ENCODE measurements around the gene TRAF3IP1. TPM values are rescaled to one million over a fixed set of nuclear protein-coding genes. Genes with fewer than 3 reads are reported as not detected.
A peak's percentile ranks its signal among the peaks of the same experiment; 100 is the strongest.
"Not testable (repeated sequence)": the region's sequence is repeated elsewhere in the genome, so short reads cannot be mapped to it uniquely, and the experiment has no call there.

Gene TRAF3IP1
- total and polyA plus RNA-seq, 12 donors, result 5.5 to 18.5 (median 12.4) TPM

- TF ChIP-seq CTCF (IDR thresholded peaks at IDR 0.05) (no peak), POLR2A (IDR thresholded peaks at IDR 0.05) (no peak)
- 91 to 95% (median 93%) methylated on average over 7 to 10 of the region's 10 CpGs for WGBS, 4 donors
- Histone ChIP-seq H3K4me3 (no peak overlapping the region), H3K36me3 (replicated peaks in 1 of 2) (no peaks in the 10 kb centered on the region), H3K27me3 (no peaks in the 10 kb centered on the region), H3K9me3 (replicated peaks in 1 of 3) (no peaks in the 10 kb centered on the region), H3K4me1 (replicated peaks in 1 of 2) (peaks cover 10 to 14% of the 10 kb centered on the region in 2 donors), H3K27ac (no peak overlapping the region)
- intact Hi-C loops (cut with DNase I), result no loop called here
- DNase-seq, result no peak
Measured at GRCh38 chr2:238322001-238322411, 1.7 kb downstream of the TRAF3IP1 start.

GRCh38 chr2:238324248-238324647, 3.9 kb downstream of the TRAF3IP1 start:
- H3K4me1 ChIP-seq (replicated peaks in 1 of 2), result peaks cover 10 to 14% of the 10 kb centered on the region in 2 donors
- WGBS, 4 donors, result 94 to 95% (median 95%) methylated on average over 7 of the region's 7 CpGs
- H3K9me3 ChIP-seq (replicated peaks in 1 of 3); H3K27ac ChIP-seq; H3K27me3 ChIP-seq; intact Hi-C loops (cut with DNase I); H3K4me3 ChIP-seq; H3K36me3 ChIP-seq (replicated peaks in 1 of 2): not testable (repeated sequence)
- DNase-seq, result peak in 1 of 7 donors; percentile 23

- Histone ChIP-seq H3K4me3 (no peak overlapping the region), H3K27me3 (no peaks in the 10 kb centered on the region), H3K9me3 (replicated peaks in 1 of 3) (no peaks in the 10 kb centered on the region), H3K4me1 (replicated peaks in 1 of 2) (peaks cover 7 to 10% of the 10 kb centered on the region in 2 donors), H3K27ac (no peak overlapping the region), H3K36me3 (replicated peaks in 1 of 2) (peaks cover 0 to 20% of the 10 kb centered on the region in 2 donors)
- intact Hi-C loops (cut with DNase I), result no loop called here
- peak in 1 of 7 donors; percentile 11 for DNase-seq
- WGBS, 4 donors, result 87 to 90% (median 88%) methylated on average over 9 of the region's 9 CpGs
- TF ChIP-seq CTCF (IDR thresholded peaks at IDR 0.05) (no peak), POLR2A (IDR thresholded peaks at IDR 0.05) (no peak)
Measured at GRCh38 chr2:238325694-238326093, 5.4 kb downstream of the TRAF3IP1 start.

- Histone ChIP-seq H3K9me3 (replicated peaks in 1 of 3) (no peaks in the 10 kb centered on the region), H3K4me1 (replicated peaks in 1 of 2) (no peaks in the 10 kb centered on the region), H3K27me3 (no peaks in the 10 kb centered on the region), H3K36me3 (replicated peaks in 1 of 2) (peaks cover 0 to 20% of the 10 kb centered on the region in 2 donors), H3K27ac (no peak overlapping the region), H3K4me3 (no peak overlapping the region)
- peak in 1 of 7 donors; percentile 6 for DNase-seq
- WGBS, 4 donors, result 90 to 94% (median 92%) methylated on average over 10 to 12 of the region's 12 CpGs
- no peak for TF ChIP-seq CTCF (IDR thresholded peaks at IDR 0.05)
- no peak for TF ChIP-seq POLR2A (IDR thresholded peaks at IDR 0.05)
- intact Hi-C loops (cut with DNase I), result no loop called here
Measured at GRCh38 chr2:238326801-238327365, 6.6 kb downstream of the TRAF3IP1 start.

- no peak overlapping the region for H3K27ac ChIP-seq
- no peaks in the 10 kb centered on the region for H3K4me1 ChIP-seq (replicated peaks in 1 of 2)
- H3K9me3 ChIP-seq (replicated peaks in 1 of 3), result no peaks in the 10 kb centered on the region
- WGBS, 4 donors, result 96 to 99% (median 97%) methylated on average over 3 of the region's 3 CpGs
- no peak for DNase-seq
- no peaks in the 10 kb centered on the region for H3K27me3 ChIP-seq
- intact Hi-C loops (cut with DNase I), result no loop called here
- TF ChIP-seq CTCF (IDR thresholded peaks at IDR 0.05) (no peak), POLR2A (IDR thresholded peaks at IDR 0.05) (no peak)
- no peak overlapping the region for H3K4me3 ChIP-seq
- peaks cover 0 to 20% of the 10 kb centered on the region in 2 donors for H3K36me3 ChIP-seq (replicated peaks in 1 of 2)
Measured at GRCh38 chr2:238327751-238328150, 7.4 kb downstream of the TRAF3IP1 start.
